PC-9 (cell line): ENCODE results near the gene GADD45G. TPM values are rescaled to one million over a fixed set of nuclear protein-coding genes. Genes with fewer than 3 reads are reported as not detected.

Experiments used
- BruUV-seq: library from RNA; stranded (reverse); fragments of 400-500 nt; replicated peaks from 2 replicates; lab custom pipeline; 2021; lab: Mats Ljungman, UMichigan
- CTCF ChIA-PET: fragments of 300-600 bp; sonication (Branson Sonifier 250); formaldehyde crosslinking; loops from one replicate; lab custom pipeline; 2022; ENCODE audit warnings: antibody characterized with exemption; lab: Charles Lee
- POLR2A ChIA-PET: fragments of 300-600 bp; sonication (Branson Sonifier 250); formaldehyde crosslinking; loops from one replicate; lab custom pipeline; 2022; ENCODE audit warnings: antibody characterized with exemption; ENCODE audit not compliant: unreplicated experiment; lab: Charles Lee
- DNase-seq, 2 experiments: peaks; one replicate each; pipeline versions ENCODE4 v3.0.0 to v3.0.0-alpha.2; 2015 to 2022; ENCODE audit warnings: mixed read lengths in 1 of 2
- H2AFZ ChIP-seq: fragments of 200-600 bp; sonication (generic); 2 replicates; pipeline ENCODE4 v1.8.1; 2017; ENCODE audit warnings: antibody characterized with exemption
- H3F3A ChIP-seq: fragments of 200-600 bp; sonication (generic); 2 replicates; pipeline ENCODE4 v1.8.1; 2017; ENCODE audit warnings: antibody characterized with exemption, mild to moderate bottlenecking, low read depth; ENCODE audit not compliant: insufficient read depth
- H3K27ac ChIP-seq: fragments of 200-600 bp; sonication (generic); 2 replicates; pipeline ENCODE4 v1.6.1; 2016; ENCODE audit warnings: mixed run types
- H3K27me3 ChIP-seq: fragments of 200-600 bp; sonication (generic); 2 replicates; pipeline ENCODE4 v1.6.1; 2016; ENCODE audit warnings: low read depth, mixed run types; ENCODE audit not compliant: insufficient read depth
- H3K36me3 ChIP-seq: fragments of 200-600 bp; sonication (generic); 2 replicates; pipeline ENCODE4 v1.6.1; 2016; ENCODE audit warnings: low read depth, mixed run types
- H3K4me1 ChIP-seq: fragments of 200-600 bp; sonication (generic); replicated peaks from 2 replicates; pipeline ENCODE4 v1.6.1; 2016; ENCODE audit warnings: mixed run types; ENCODE audit not compliant: insufficient read depth
- H3K4me2 ChIP-seq: fragments of 200-600 bp; sonication (generic); 2 replicates; pipeline ENCODE4 v1.6.1; 2017; ENCODE audit warnings: mixed run types
- H3K4me3 ChIP-seq: fragments of 200-600 bp; sonication (generic); 2 replicates; pipeline ENCODE4 v1.6.1; 2016; ENCODE audit warnings: mixed run types
- H3K79me2 ChIP-seq: fragments of 200-600 bp; sonication (generic); 2 replicates; pipeline ENCODE4 v1.6.1; 2017; ENCODE audit warnings: low read depth, mixed run types
- H3K9me2 ChIP-seq: fragments of 200-600 bp; sonication (generic); 2 replicates; pipeline ENCODE4 v1.8.1; 2017; ENCODE audit warnings: mild to moderate bottlenecking; ENCODE audit not compliant: insufficient read depth
- H3K9me3 ChIP-seq: fragments of 200-600 bp; sonication (generic); 2 replicates; pipeline ENCODE4 v1.8.1; 2016; ENCODE audit warnings: low read depth; ENCODE audit not compliant: insufficient read depth
- H4K20me1 ChIP-seq: fragments of 200-600 bp; sonication (generic); 2 replicates; pipeline ENCODE4 v1.8.1; 2017; ENCODE audit not compliant: insufficient read depth
- EZH2 ChIP-seq: fragments of 200-600 bp; sonication (generic); IDR thresholded peaks from 2 replicates; pipeline ENCODE4 v1.8.0; 2017; ENCODE audit warnings: antibody characterized with exemption, low read depth
- intact Hi-C: fragments of 100-400 bp; cut with micrococcal nuclease; formaldehyde crosslinking; loops from one replicate; pipeline ENCODE4 v1.10.0; 2022; ENCODE audit not compliant: unreplicated experiment
- total RNA-seq: library from RNA; stranded (reverse); gene quantifications from 2 replicates; pipeline ENCODE4 v1.2.3, GENCODE V29; 2021
- TF ChIP-seq, protein P1 (sequence below): fragments of 200-600 bp; sonication (generic); conservative IDR thresholded peaks from 2 replicates; pipeline ENCODE4 v1.6.1; 2017; ENCODE audit warnings: mixed run types, antibody characterized with exemption, mild to moderate bottlenecking, moderate library complexity

GADD45G gene
- total RNA-seq, 1 experiment from 2014 or later: 2.4 TPM

DNA sequence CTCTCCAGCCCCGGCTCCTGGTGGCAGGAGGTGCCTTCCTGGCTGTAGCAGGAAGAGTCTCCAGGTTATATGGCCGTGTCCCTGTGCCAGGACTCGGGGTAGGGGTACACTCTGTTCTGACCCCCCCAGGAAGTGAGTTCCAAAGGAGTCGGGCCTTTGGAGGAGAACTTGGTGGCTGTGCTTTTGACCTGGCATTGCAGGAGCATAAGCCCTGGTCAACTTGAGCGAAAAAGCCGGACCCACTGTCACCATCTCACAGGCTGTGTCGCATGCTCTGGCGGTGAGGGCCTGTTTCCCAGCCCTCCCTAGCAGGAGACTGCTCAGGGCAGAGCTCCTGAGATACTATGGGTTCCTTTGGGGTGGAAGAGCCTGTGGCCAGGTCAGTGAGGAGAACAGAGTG lies 36.0 kb downstream of the GADD45G start:
- H2AFZ ChIP-seq: no peak overlapping the region
- H3K4me3 ChIP-seq: no peak overlapping the region
- H3K27me3 ChIP-seq: peaks cover 97% of the 10 kb centered on the region
- no peak for TF ChIP-seq EZH2
- TF ChIP-seq, protein P1, sequence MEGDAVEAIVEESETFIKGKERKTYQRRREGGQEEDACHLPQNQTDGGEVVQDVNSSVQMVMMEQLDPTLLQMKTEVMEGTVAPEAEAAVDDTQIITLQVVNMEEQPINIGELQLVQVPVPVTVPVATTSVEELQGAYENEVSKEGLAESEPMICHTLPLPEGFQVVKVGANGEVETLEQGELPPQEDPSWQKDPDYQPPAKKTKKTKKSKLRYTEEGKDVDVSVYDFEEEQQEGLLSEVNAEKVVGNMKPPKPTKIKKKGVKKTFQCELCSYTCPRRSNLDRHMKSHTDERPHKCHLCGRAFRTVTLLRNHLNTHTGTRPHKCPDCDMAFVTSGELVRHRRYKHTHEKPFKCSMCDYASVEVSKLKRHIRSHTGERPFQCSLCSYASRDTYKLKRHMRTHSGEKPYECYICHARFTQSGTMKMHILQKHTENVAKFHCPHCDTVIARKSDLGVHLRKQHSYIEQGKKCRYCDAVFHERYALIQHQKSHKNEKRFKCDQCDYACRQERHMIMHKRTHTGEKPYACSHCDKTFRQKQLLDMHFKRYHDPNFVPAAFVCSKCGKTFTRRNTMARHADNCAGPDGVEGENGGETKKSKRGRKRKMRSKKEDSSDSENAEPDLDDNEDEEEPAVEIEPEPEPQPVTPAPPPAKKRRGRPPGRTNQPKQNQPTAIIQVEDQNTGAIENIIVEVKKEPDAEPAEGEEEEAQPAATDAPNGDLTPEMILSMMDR: no peak
- POLR2A ChIA-PET: no interaction called here
- H3K4me1 ChIP-seq: no peaks in the 10 kb centered on the region
- no peak overlapping the region for H3K4me2 ChIP-seq
- no peaks in the 10 kb centered on the region for H3K36me3 ChIP-seq
- no peaks in the 10 kb centered on the region for H3K79me2 ChIP-seq
- H3K27ac ChIP-seq: no peak overlapping the region
- CTCF ChIA-PET: no interaction called here
- DNase-seq: no peak
- H4K20me1 ChIP-seq: no peaks in the 10 kb centered on the region
- no peaks in the 10 kb centered on the region for H3K9me3 ChIP-seq
- intact Hi-C loops: no loop called here
- no TSS peak for BruUV-seq
- H3F3A ChIP-seq: no peaks in the 10 kb centered on the region
- H3K9me2 ChIP-seq: no peaks in the 10 kb centered on the region

DNA sequence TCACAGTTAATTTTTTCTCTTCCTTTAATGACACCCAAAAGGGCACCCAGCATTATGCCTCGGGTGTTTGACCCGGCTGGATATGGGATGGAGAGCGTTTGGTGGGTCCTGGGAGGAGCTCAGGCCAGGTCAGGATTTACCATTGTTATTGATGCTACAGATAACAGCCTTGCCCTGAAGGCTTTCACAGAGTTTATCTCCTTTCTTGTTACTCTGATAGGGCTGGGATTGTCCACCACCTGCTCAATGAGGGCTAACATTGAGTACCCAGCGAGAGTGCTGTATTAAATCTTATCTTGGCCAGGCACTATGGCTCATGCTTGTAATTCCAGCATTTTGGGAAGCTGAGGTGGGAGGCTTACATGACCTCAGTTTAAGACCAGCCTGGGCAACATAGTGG lies 37.2 kb downstream of the GADD45G start:
- Histone ChIP-seq H2AFZ (no peak overlapping the region), H3F3A (no peaks in the 10 kb centered on the region), H4K20me1 (no peaks in the 10 kb centered on the region), H3K79me2 (no peaks in the 10 kb centered on the region), H3K9me2 (no peaks in the 10 kb centered on the region), H3K4me1 (no peaks in the 10 kb centered on the region), H3K9me3 (no peaks in the 10 kb centered on the region), H3K36me3 (no peaks in the 10 kb centered on the region), H3K27ac (no peak overlapping the region), H3K4me2 (no peak overlapping the region), H3K4me3 (no peak overlapping the region), H3K27me3 (peaks cover 97% of the 10 kb centered on the region)
- intact Hi-C loops: no loop called here
- POLR2A ChIA-PET: no interaction called here
- CTCF ChIA-PET: no interaction called here
- no TSS peak for BruUV-seq
- TF ChIP-seq, protein P1: no peak
- TF ChIP-seq EZH2: no peak
- DNase-seq: no peak

DNA sequence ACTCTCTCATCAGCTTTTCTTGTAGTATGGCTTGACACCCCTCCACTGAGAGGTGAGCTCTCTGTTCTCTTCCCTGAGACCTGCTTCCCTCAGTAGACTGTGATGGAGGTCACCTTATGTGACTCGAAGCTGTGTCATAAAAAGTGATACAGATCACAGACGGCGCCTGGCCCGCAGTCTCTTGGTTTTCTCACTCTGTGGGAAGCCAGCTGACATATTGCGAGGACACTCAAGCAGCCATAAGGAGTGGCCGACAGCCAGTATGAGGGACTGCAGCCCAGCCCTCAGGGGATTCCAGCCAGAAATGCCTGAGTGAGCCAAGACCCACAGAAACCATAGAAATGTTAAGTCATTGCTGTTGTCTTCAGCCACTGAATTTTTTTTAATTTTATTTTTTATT lies 38.0 kb downstream of the GADD45G start:
- no peaks in the 10 kb centered on the region for H3K4me1 ChIP-seq
- intact Hi-C loops: no loop called here
- H3K79me2 ChIP-seq: no peaks in the 10 kb centered on the region
- DNase-seq: no peak
- TF ChIP-seq, protein P1: no peak
- no peak for TF ChIP-seq EZH2
- CTCF ChIA-PET: no interaction called here
- no TSS peak for BruUV-seq
- H3K9me2 ChIP-seq: no peaks in the 10 kb centered on the region
- H4K20me1 ChIP-seq: no peaks in the 10 kb centered on the region
- H3K4me3 ChIP-seq: no peak overlapping the region
- H3K9me3 ChIP-seq: no peaks in the 10 kb centered on the region
- no peak overlapping the region for H3K4me2 ChIP-seq
- no peak overlapping the region for H2AFZ ChIP-seq
- no peaks in the 10 kb centered on the region for H3F3A ChIP-seq
- POLR2A ChIA-PET: no interaction called here
- H3K27ac ChIP-seq: no peak overlapping the region
- H3K27me3 ChIP-seq: peaks cover 97% of the 10 kb centered on the region
- no peaks in the 10 kb centered on the region for H3K36me3 ChIP-seq
